DOHH2 (cell line): Measurements from ENCODE around the gene OGFOD1.

Experiments used
- H3F3A ChIP-seq: fragments of 200-600 bp; sonication (generic), shearing (Covaris generic); 2 replicates; pipeline ENCODE4 v1.6.0; 2016; ENCODE audit warnings: antibody characterized with exemption, mild to moderate bottlenecking; ENCODE audit not compliant: control insufficient read depth, insufficient read depth
- H3K27ac ChIP-seq: fragments of 200-600 bp; sonication (generic); 2 replicates; pipeline ENCODE4 v1.5.1; 2014; ENCODE audit warnings: low read depth, mild to moderate bottlenecking, low read length, moderate library complexity
- H3K27me3 ChIP-seq: fragments of 200-600 bp; sonication (generic); 2 replicates; pipeline ENCODE4 v1.6.1; 2014; ENCODE audit warnings: mild to moderate bottlenecking, low read length, mixed read lengths; ENCODE audit not compliant: control insufficient read depth
- H3K36me3 ChIP-seq: fragments of 200-600 bp; sonication (generic); 2 replicates; pipeline ENCODE4 v1.6.1; 2014; ENCODE audit warnings: mild to moderate bottlenecking, low read length, moderate library complexity, mixed read lengths; ENCODE audit not compliant: control insufficient read depth
- H3K4me1 ChIP-seq: fragments of 200-600 bp; sonication (generic); 2 replicates; pipeline ENCODE4 v1.6.1; 2014; ENCODE audit warnings: mild to moderate bottlenecking, low read length, mixed read lengths; ENCODE audit not compliant: control insufficient read depth
- H3K4me2 ChIP-seq: fragments of 200-600 bp; sonication (generic); 2 replicates; pipeline ENCODE4 v1.6.0; 2014; ENCODE audit warnings: mild to moderate bottlenecking, low read length, moderate library complexity
- H3K4me3 ChIP-seq: fragments of 200-600 bp; sonication (generic); 2 replicates; pipeline ENCODE4 v1.5.1; 2014; ENCODE audit warnings: mild to moderate bottlenecking, low read length, mixed read lengths
- H3K79me2 ChIP-seq: fragments of 200-600 bp; sonication (generic); 2 replicates; pipeline ENCODE4 v1.6.1; 2014; ENCODE audit warnings: mild to moderate bottlenecking, low read length, mixed read lengths; ENCODE audit not compliant: control insufficient read depth
- H3K9me2 ChIP-seq: fragments of 200-600 bp; sonication (generic); replicated peaks from 2 replicates; pipeline ENCODE4 v1.6.1; 2014; ENCODE audit warnings: mild to moderate bottlenecking, low read length, mixed read lengths; ENCODE audit not compliant: control insufficient read depth
- H3K9me3 ChIP-seq: fragments of 200-600 bp; sonication (generic); 2 replicates; pipeline ENCODE4 v1.6.1; 2014; ENCODE audit warnings: antibody characterized with exemption, low read length, mixed read lengths; ENCODE audit not compliant: control insufficient read depth, insufficient read depth
- H4K20me1 ChIP-seq: fragments of 200-600 bp; sonication (generic); 2 replicates; pipeline ENCODE4 v1.6.0; 2014; ENCODE audit warnings: low read depth, mild to moderate bottlenecking, antibody characterized with exemption, low read length, moderate library complexity; ENCODE audit not compliant: control insufficient read depth, insufficient read depth
- EZH2phosphoT487 ChIP-seq: fragments of 200-600 bp; sonication (generic); IDR thresholded peaks from 2 replicates; pipeline ENCODE4 v1.6.1; 2017; ENCODE audit warnings: borderline replicate concordance, mild to moderate bottlenecking, antibody characterized with exemption, low read length, moderate library complexity, mixed read lengths
- TF ChIP-seq, protein P1 (sequence below): fragments of 200-600 bp; sonication (generic); IDR thresholded peaks from one replicate; pipeline ENCODE4 v1.5.1; 2014; ENCODE audit warnings: antibody characterized with exemption, mild to moderate bottlenecking, low read depth, low read length; ENCODE audit not compliant: poor library complexity, severe bottlenecking

Gene OGFOD1

GRCh38 chr16:56491657-56492261 lies 40.4 kb downstream of the OGFOD1 start:
- Histone ChIP-seq H3K9me3 (no peaks in the 10 kb centered on the region), H3K27ac (no peak overlapping the region), H3K79me2 (no peaks in the 10 kb centered on the region), H3K36me3 (peaks cover 1% of the 10 kb centered on the region; the same call in 1 of the 2 replicates), H4K20me1 (no peaks in the 10 kb centered on the region), H3K4me2 (peak overlapping the region; percentile 40), H3K27me3 (no peaks in the 10 kb centered on the region), H3K9me2 (no peaks in the 10 kb centered on the region), H3K4me1 (peaks cover 12% of the 10 kb centered on the region), H3K4me3 (no peak overlapping the region), H3F3A (no peaks in the 10 kb centered on the region)
- no peak for TF ChIP-seq EZH2phosphoT487

DNA sequence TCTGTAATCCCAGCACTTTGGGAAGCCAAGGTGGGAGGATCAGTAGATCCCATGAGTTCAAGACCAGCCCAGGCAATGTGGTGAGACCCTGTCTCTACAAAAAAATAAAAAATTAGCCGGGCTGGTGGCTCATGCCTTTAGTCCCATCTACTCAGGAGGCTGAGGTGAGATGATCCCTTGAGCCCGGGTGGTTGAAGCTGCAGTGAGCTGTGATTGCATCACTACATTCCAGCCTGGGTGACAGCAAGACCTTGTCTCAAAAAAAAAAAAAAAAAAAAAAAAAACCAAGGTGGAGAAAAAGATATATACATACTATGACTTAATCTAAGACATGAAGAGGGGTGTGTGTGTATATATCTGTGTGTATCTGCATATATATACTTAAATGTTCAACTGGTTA lies 41.8 kb downstream of the OGFOD1 start:
- Histone ChIP-seq H3F3A (no peaks in the 10 kb centered on the region), H3K79me2 (no peaks in the 10 kb centered on the region), H3K36me3 (peaks cover 7% of the 10 kb centered on the region; the same call in 1 of the 2 replicates), H3K9me2 (no peaks in the 10 kb centered on the region), H4K20me1 (no peaks in the 10 kb centered on the region), H3K4me2 (no peak overlapping the region), H3K4me3 (no peak overlapping the region), H3K9me3 (no peaks in the 10 kb centered on the region), H3K27me3 (no peaks in the 10 kb centered on the region), H3K4me1 (peaks cover 12% of the 10 kb centered on the region), H3K27ac (no peak overlapping the region)
- no peak for TF ChIP-seq EZH2phosphoT487
- TF ChIP-seq, protein P1, sequence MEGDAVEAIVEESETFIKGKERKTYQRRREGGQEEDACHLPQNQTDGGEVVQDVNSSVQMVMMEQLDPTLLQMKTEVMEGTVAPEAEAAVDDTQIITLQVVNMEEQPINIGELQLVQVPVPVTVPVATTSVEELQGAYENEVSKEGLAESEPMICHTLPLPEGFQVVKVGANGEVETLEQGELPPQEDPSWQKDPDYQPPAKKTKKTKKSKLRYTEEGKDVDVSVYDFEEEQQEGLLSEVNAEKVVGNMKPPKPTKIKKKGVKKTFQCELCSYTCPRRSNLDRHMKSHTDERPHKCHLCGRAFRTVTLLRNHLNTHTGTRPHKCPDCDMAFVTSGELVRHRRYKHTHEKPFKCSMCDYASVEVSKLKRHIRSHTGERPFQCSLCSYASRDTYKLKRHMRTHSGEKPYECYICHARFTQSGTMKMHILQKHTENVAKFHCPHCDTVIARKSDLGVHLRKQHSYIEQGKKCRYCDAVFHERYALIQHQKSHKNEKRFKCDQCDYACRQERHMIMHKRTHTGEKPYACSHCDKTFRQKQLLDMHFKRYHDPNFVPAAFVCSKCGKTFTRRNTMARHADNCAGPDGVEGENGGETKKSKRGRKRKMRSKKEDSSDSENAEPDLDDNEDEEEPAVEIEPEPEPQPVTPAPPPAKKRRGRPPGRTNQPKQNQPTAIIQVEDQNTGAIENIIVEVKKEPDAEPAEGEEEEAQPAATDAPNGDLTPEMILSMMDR = no peak

GRCh38 chr16:56493815-56494214 lies 42.5 kb downstream of the OGFOD1 start:
- Histone ChIP-seq H3K4me3 (no peak overlapping the region), H3K36me3 (peaks cover 10% of the 10 kb centered on the region; the same call in 1 of the 2 replicates), H3K27ac (no peak overlapping the region), H4K20me1 (no peaks in the 10 kb centered on the region), H3K9me2 (no peaks in the 10 kb centered on the region), H3K27me3 (no peaks in the 10 kb centered on the region), H3K4me1 (peaks cover 12% of the 10 kb centered on the region), H3K4me2 (no peak overlapping the region), H3F3A (no peaks in the 10 kb centered on the region), H3K79me2 (no peaks in the 10 kb centered on the region), H3K9me3 (no peaks in the 10 kb centered on the region)
- TF ChIP-seq, protein P1 = no peak
- no peak for TF ChIP-seq EZH2phosphoT487

- Histone ChIP-seq H3K27ac (no peak overlapping the region), H3K9me3 (no peaks in the 10 kb centered on the region), H3K4me1 (no peaks in the 10 kb centered on the region), H3K36me3 (peaks cover 6% of the 10 kb centered on the region; the same call in 1 of the 2 replicates), H3K9me2 (no peaks in the 10 kb centered on the region), H4K20me1 (no peaks in the 10 kb centered on the region), H3F3A (no peaks in the 10 kb centered on the region), H3K79me2 (no peaks in the 10 kb centered on the region), H3K4me2 (no peak overlapping the region), H3K27me3 (no peaks in the 10 kb centered on the region), H3K4me3 (no peak overlapping the region)
- no peak for TF ChIP-seq EZH2phosphoT487
- TF ChIP-seq, protein P1 = no peak
Measured at GRCh38 chr16:56505181-56505580, 53.8 kb downstream of the OGFOD1 start.
